Right lobe of liver (tissue), 6 donors: ENCODE results near the gene JAKMIP1. TPM values are rescaled to one million over a fixed set of nuclear protein-coding genes. Genes with fewer than 3 reads are reported as not detected.

Source experiments
- ATAC-seq, 4 donors: fragments of 200-7000 bp; cut with Tn5 transposase; one replicate each; pipeline ENCODE4 v1.9.1; 2020; ENCODE audit warnings: mild to moderate bottlenecking in 4 of 4, moderate library complexity in 4 of 4
- DNase-seq, 3 donors: peaks; one replicate each; pipeline ENCODE4 v3.0.0-alpha.2; 2020
- H3K27ac ChIP-seq, 3 donors: fragments of 200-600 bp; one replicate each; pipeline ENCODE4 v1.8.0; 2022
- H3K27me3 ChIP-seq, 2 donors: fragments of 200-600 bp; one replicate each; pipeline ENCODE4 v1.8.0; 2022
- H3K36me3 ChIP-seq, 4 donors: fragments of 200-600 bp; sonication (generic) in 1 of 4; one replicate each; pipeline versions ENCODE4 v1.5.1 to v1.8.0; 2017 to 2022; ENCODE audit warnings: control low read depth in 1 of 4
- H3K4me1 ChIP-seq, 4 donors: fragments of 200-600 bp; sonication (generic) in 1 of 4; one replicate each; pipeline versions ENCODE4 v1.5.1 to v1.8.0; 2017 to 2022; ENCODE audit warnings: control low read depth in 1 of 4
- H3K4me3 ChIP-seq, 3 donors: fragments of 200-600 bp; one replicate each; pipeline ENCODE4 v1.8.0; 2022
- H3K9me3 ChIP-seq, 4 donors: fragments of 200-600 bp; sonication (generic) in 1 of 4; one replicate each; pipeline versions ENCODE4 v1.5.1 to v1.8.0; 2017 to 2022; ENCODE audit warnings: control low read depth in 1 of 4
- CTCF ChIP-seq, 4 donors: fragments of 200-600 bp in 3 of 4; fragments of 450-650 bp in 1 of 4; IDR thresholded peaks; one replicate each; pipeline versions ENCODE4 v1.5.1 to v1.8.0; 2016 to 2022; ENCODE audit warnings: antibody characterized with exemption in 4 of 4, mild to moderate bottlenecking in 2 of 4
- POLR2A ChIP-seq: fragments of 450-650 bp; IDR thresholded peaks from one replicate; pipeline ENCODE4 v1.6.1; 2017; ENCODE audit warnings: antibody characterized with exemption, mild to moderate bottlenecking
- WGBS: methylation state at CpG from one replicate; pipeline ENCODE4 v1.1.6; 2018; ENCODE audit warnings: low coverage, low lambda C conversion rate; ENCODE audit not compliant: insufficient coverage; ENCODE audit errors: missing lambda C conversion rate; 5-methylcytosine and 5-hydroxymethylcytosine counted together
- intact Hi-C, 2 donors: fragments of 100-400 bp; cut with DNase I; formaldehyde crosslinking; loops; one replicate each; pipeline versions ENCODE4 v1.11.2 to v1.14.1; 2022
- total RNA-seq, 6 experiments: library from RNA; depleted of rRNA in 2 of 6; stranded (reverse); fragments of >200 nt in 2 of 6; fragmentation: NEBNext Ultra II Directional in 3 of 6; extraction: Animal tissue kit (Norgen Biotek cat#: 25700) in 3 of 6; gene quantifications; one replicate each; pipeline versions ENCODE4 v1.1.0 to v1.2.4, GENCODE V29; 2016 to 2023
- donor health status: DM: no; HTN: yes; CAD: no.
- donor health status: DM: no; HTN: no; CAD: no.
- donor health status: DM: no; HTN: no; CAD: no.
- donor health status: DM: no; HTN: yes; CAD: no.
- donor health status: DM: no; HTN: yes; CAD: no.

The JAKMIP1 gene
- total RNA-seq, 6 experiments from 2014 or later, result 0.12 TPM; not detected in 5

GRCh38 chr4:6076391-6076790 lies 124.0 kb downstream of the JAKMIP1 start:
- 57% methylated on average over 1 of the region's 1 CpG for WGBS
- no peaks in the 10 kb centered on the region for H3K27me3 ChIP-seq
- TF ChIP-seq CTCF (IDR thresholded peaks at IDR 0.05) (peak in 1 of 4 donors; percentile 12), POLR2A (no peak)
- no peak overlapping the region for H3K27ac ChIP-seq
- intact Hi-C loops, result no loop called here
- DNase-seq (no peak), ATAC-seq (no peak)
- H3K4me1 ChIP-seq, result peaks cover 0 to 11% (median 3%) of the 10 kb centered on the region in 4 donors
- no peaks in the 10 kb centered on the region for H3K36me3 ChIP-seq
- no peak overlapping the region for H3K4me3 ChIP-seq
- no peaks in the 10 kb centered on the region for H3K9me3 ChIP-seq

GRCh38 chr4:6074758-6075157 lies 125.6 kb downstream of the JAKMIP1 start:
- Histone ChIP-seq H3K27ac (no peak overlapping the region), H3K4me1 (peaks cover 0 to 14% (median 3%) of the 10 kb centered on the region in 4 donors), H3K36me3 (no peaks in the 10 kb centered on the region), H3K9me3 (no peaks in the 10 kb centered on the region), H3K27me3 (no peaks in the 10 kb centered on the region), H3K4me3 (no peak overlapping the region)
- WGBS, result 76% methylated on average over 6 of the region's 6 CpGs
- DNase-seq (no peak), ATAC-seq (no peak)
- TF ChIP-seq CTCF (IDR thresholded peaks at IDR 0.05) (no peak), POLR2A (no peak)
- intact Hi-C loops, result no loop called here

GRCh38 chr4:6071959-6072720 lies 128.2 kb downstream of the JAKMIP1 start:
- Histone ChIP-seq H3K27ac (peak overlapping the region in 2 of 3 donors; percentile 38 to 78), H3K36me3 (no peaks in the 10 kb centered on the region), H3K27me3 (no peaks in the 10 kb centered on the region), H3K4me3 (no peak overlapping the region), H3K9me3 (no peaks in the 10 kb centered on the region), H3K4me1 (peaks cover 0 to 14% (median 3%) of the 10 kb centered on the region in 4 donors)
- TF ChIP-seq POLR2A (no peak), CTCF (IDR thresholded peaks at IDR 0.05) (no peak)
- ATAC-seq (peak; percentile 95 to 98 (median 97)), DNase-seq (peak; percentile 60 to 93 (median 93))
- WGBS, result 17% methylated on average over 6 of the region's 8 CpGs
- intact Hi-C loops, result no loop called here

- TF ChIP-seq CTCF (IDR thresholded peaks at IDR 0.05) (no peak), POLR2A (no peak)
- ATAC-seq (peak in 1 of 4 donors; percentile 4), DNase-seq (no peak)
- 57% methylated on average over 3 of the region's 14 CpGs for WGBS
- H3K4me1 ChIP-seq, result peaks cover 0 to 14% (median 3%) of the 10 kb centered on the region in 4 donors
- no peaks in the 10 kb centered on the region for H3K9me3 ChIP-seq
- no peaks in the 10 kb centered on the region for H3K36me3 ChIP-seq
- no peaks in the 10 kb centered on the region for H3K27me3 ChIP-seq
- intact Hi-C loops, result no loop called here
- peak overlapping the region in 2 of 3 donors; percentile 38 to 78 for H3K27ac ChIP-seq
- H3K4me3 ChIP-seq, result no peak overlapping the region
Measured at GRCh38 chr4:6071191-6071958, 129.0 kb downstream of the JAKMIP1 start.
